Stimulated activated CD8-positive, alpha-beta memory T cell treated with anti-CD3 and anti-CD28 coated beads, Interleukin-15, amount 100 ng/mL, for 4 hours (primary cell): ENCODE measurements around the gene HOXA13.

Source experiments
- DNase-seq, 2 donors: peaks; one replicate each; pipeline ENCODE4 v3.0.0-alpha.2; 2020; ENCODE audit warnings: low read depth in 2 of 2

Gene HOXA13

GRCh38 chr7:27159266-27160144 lies 40.4 kb downstream of the HOXA13 start:
- DNase-seq: no peak

GRCh38 chr7:27158436-27159265 lies 41.2 kb downstream of the HOXA13 start:
- no peak for DNase-seq

GRCh38 chr7:27157702-27158431 lies 42.0 kb downstream of the HOXA13 start:
- DNase-seq: no peak

- DNase-seq: no peak
Observed at GRCh38 chr7:27156916-27157701, 42.8 kb downstream of the HOXA13 start.

GRCh38 chr7:27156508-27156898 lies 43.4 kb downstream of the HOXA13 start, which contains the start of gene HOXA7:
HOXA7 (minus strand) TSS chr7:27156675; CDS start chr7:27156545, 130 bp downstream.
- no peak for DNase-seq

GRCh38 chr7:27155816-27156507 lies 43.9 kb downstream of the HOXA13 start:
- DNase-seq: no peak

- peak in 1 of 2 donors; percentile 25 for DNase-seq
Observed at GRCh38 chr7:27154901-27155815, 44.7 kb downstream of the HOXA13 start.

GRCh38 chr7:27154369-27154768 lies 45.5 kb downstream of the HOXA13 start:
- DNase-seq: no peak

- no peak for DNase-seq
Observed at GRCh38 chr7:27153526-27153925, 46.4 kb downstream of the HOXA13 start.

- DNase-seq: no peak
Observed at GRCh38 chr7:27152816-27153442, 47.0 kb downstream of the HOXA13 start.

GRCh38 chr7:27151931-27152815 lies 47.7 kb downstream of the HOXA13 start, which contains the start of gene HOXA3:
HOXA3 (minus strand) TSS chr7:27152583; CDS start chr7:27110640, 41,943 bp downstream.
- no peak for DNase-seq

GRCh38 chr7:27151341-27151930 lies 48.5 kb downstream of the HOXA13 start:
- DNase-seq: no peak

GRCh38 chr7:27150568-27151340 lies 49.1 kb downstream of the HOXA13 start:
- no peak for DNase-seq

- no peak for DNase-seq
Observed at GRCh38 chr7:27149842-27150567, 49.9 kb downstream of the HOXA13 start.

- DNase-seq: no peak
Observed at GRCh38 chr7:27148756-27149641, 50.9 kb downstream of the HOXA13 start.
